Spleen (tissue), 11 donors: Measurements from ENCODE around the gene TGOLN2. TPM values are rescaled to one million over a fixed set of nuclear protein-coding genes. Genes with fewer than 3 reads are reported as not detected.

Experiments used
- DNase-seq: peaks from one replicate; pipeline ENCODE4 v3.0.0-alpha.2; 2020
- H3K27ac ChIP-seq, 8 donors: fragments of 200-600 bp; sonication (generic) in 7 of 8; 1 replicate in 4 of 8; 2 replicates in 4 of 8; pipeline versions ENCODE4 v1.5.0 to v1.8.0; 2016 to 2021; ENCODE audit warnings: inconsistent platforms in 4 of 8, mild to moderate bottlenecking in 4 of 8, moderate library complexity in 1 of 8
- H3K27me3 ChIP-seq, 7 donors: fragments of 200-600 bp; sonication (generic) in 6 of 7; replicated peaks in 1 of 7; 1 replicate in 4 of 7; 2 replicates in 3 of 7; pipeline versions ENCODE4 v1.5.0 to v1.8.0; 2016 to 2021; ENCODE audit warnings: inconsistent platforms in 3 of 7, mild to moderate bottlenecking in 1 of 7
- H3K36me3 ChIP-seq, 6 donors: fragments of 200-600 bp; sonication (generic) in 5 of 6; 1 replicate in 4 of 6; 2 replicates in 2 of 6; pipeline versions ENCODE4 v1.5.0 to v1.8.0; 2016 to 2021; ENCODE audit warnings: inconsistent platforms in 2 of 6
- H3K4me1 ChIP-seq, 6 donors: fragments of 200-600 bp; sonication (generic) in 5 of 6; 1 replicate in 3 of 6; 2 replicates in 3 of 6; pipeline versions ENCODE4 v1.5.0 to v1.8.0; 2016 to 2021; ENCODE audit warnings: inconsistent platforms in 3 of 6
- H3K4me3 ChIP-seq, 8 donors: fragments of 200-600 bp; sonication (generic) in 7 of 8; 1 replicate in 4 of 8; 2 replicates in 4 of 8; pipeline versions ENCODE4 v1.5.0 to v1.8.0; 2016 to 2021; ENCODE audit warnings: inconsistent platforms in 4 of 8, mild to moderate bottlenecking in 4 of 8, moderate library complexity in 2 of 8
- H3K9me3 ChIP-seq, 8 donors: fragments of 200-600 bp; sonication (generic) in 7 of 8; 1 replicate in 4 of 8; 2 replicates in 4 of 8; pipeline versions ENCODE4 v1.5.0 to v1.8.0; 2016 to 2021; ENCODE audit warnings: inconsistent platforms in 4 of 8
- POLR2A ChIP-seq, 3 donors: fragments of 450-650 bp; IDR thresholded peaks; one replicate each; pipeline ENCODE4 v1.5.1; 2017; ENCODE audit warnings: antibody characterized with exemption in 3 of 3, mild to moderate bottlenecking in 1 of 3
- POLR2AphosphoS5 ChIP-seq, 3 donors: sonication (generic); formaldehyde crosslinking; IDR thresholded peaks; one replicate each; pipeline ENCODE4 v1.5.1; 2017; ENCODE audit warnings: antibody characterized with exemption in 3 of 3
- WGBS, 5 donors: extraction: QIAGEN DNeasy Blood & Tissue Kit in 3 of 5; methylation state at CpG; one replicate each; pipeline versions ENCODE4 v1.1.5 to v1.1.7; 2013 to 2018; 5-methylcytosine and 5-hydroxymethylcytosine counted together
- intact Hi-C: fragments of 100-400 bp; cut with DNase I; formaldehyde crosslinking; loops from one replicate; pipeline ENCODE4 v1.15.0; 2023; ENCODE audit warnings: low total_unique reads
- polyA plus RNA-seq, 3 donors: library from polyadenylated mRNA; stranded (reverse); fragments of 200-250 nt; gene quantifications; one replicate each; pipeline ENCODE4 v1.2.1, GENCODE V29; 2013
- total RNA-seq, 7 donors: library from RNA; depleted of rRNA in 3 of 7; stranded (reverse); fragments of >200 nt in 3 of 7; fragmentation: NEBNext Ultra II Directional in 4 of 7; extraction: Animal tissue kit (Norgen Biotek cat#: 25700) in 4 of 7; gene quantifications; one replicate each; pipeline versions ENCODE4 v1.1.0 to v1.2.1, GENCODE V29; 2016 to 2021
- TF ChIP-seq, protein P1 (sequence below), 11 experiments: fragments of 200-600 bp in 7 of 11; fragments of 450-650 bp in 4 of 11; sonication (generic) in 4 of 11; IDR thresholded peaks in 8 of 11; conservative IDR thresholded peaks in 3 of 11; 1 replicate in 7 of 11; 2 replicates in 4 of 11; pipeline versions ENCODE4 v1.4.0 to v1.8.0; 2016 to 2021; ENCODE audit warnings: antibody characterized with exemption in 11 of 11, inconsistent platforms in 4 of 11, mild to moderate bottlenecking in 1 of 11
- donor health status: healthy with polysubstance abuse.
- donor health status: DM: no; HTN: no; CAD: no; lungs with moderate emphysema.
- donor health status: DM: no; HTN: no; CAD: no.
- donor health status: Bipolar disorder and iron deficiency.
- donor health status: healthy.
- donor health status: DM: no; HTN: no; CAD: no.
- donor health status: DM: yes; HTN: yes; CAD: no.

The TGOLN2 gene
- total and polyA plus RNA-seq, 10 donors = 14.8 to 199 (median 150) TPM

DNA sequence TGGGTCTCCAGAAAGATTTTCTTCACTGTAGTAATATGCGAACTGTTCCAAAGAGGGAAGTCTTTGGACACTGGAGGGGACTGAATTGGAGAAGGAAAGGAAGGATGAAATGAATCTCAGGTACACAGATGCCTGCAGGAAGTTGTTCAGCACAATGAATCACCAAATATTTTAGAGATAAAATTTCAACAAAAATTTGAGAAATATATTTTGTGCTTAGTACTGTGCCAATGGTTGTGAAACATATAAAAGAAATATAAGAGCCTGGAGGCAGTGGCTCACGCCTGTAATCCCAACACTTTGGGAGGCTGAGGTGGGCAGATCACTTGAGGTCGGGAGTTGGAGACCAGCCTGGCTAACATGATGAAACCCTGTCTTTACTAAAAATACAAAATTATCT, 29.9 kb upstream of the TGOLN2 start:
- TF ChIP-seq POLR2AphosphoS5 (IDR thresholded peaks at IDR 0.05) (no peak), POLR2A (IDR thresholded peaks at IDR 0.05) (no peak)
- TF ChIP-seq, protein P1, sequence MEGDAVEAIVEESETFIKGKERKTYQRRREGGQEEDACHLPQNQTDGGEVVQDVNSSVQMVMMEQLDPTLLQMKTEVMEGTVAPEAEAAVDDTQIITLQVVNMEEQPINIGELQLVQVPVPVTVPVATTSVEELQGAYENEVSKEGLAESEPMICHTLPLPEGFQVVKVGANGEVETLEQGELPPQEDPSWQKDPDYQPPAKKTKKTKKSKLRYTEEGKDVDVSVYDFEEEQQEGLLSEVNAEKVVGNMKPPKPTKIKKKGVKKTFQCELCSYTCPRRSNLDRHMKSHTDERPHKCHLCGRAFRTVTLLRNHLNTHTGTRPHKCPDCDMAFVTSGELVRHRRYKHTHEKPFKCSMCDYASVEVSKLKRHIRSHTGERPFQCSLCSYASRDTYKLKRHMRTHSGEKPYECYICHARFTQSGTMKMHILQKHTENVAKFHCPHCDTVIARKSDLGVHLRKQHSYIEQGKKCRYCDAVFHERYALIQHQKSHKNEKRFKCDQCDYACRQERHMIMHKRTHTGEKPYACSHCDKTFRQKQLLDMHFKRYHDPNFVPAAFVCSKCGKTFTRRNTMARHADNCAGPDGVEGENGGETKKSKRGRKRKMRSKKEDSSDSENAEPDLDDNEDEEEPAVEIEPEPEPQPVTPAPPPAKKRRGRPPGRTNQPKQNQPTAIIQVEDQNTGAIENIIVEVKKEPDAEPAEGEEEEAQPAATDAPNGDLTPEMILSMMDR (IDR thresholded peaks at IDR 0.05 in 8 of 11, conservative IDR thresholded peaks at IDR 0.05 in 3 of 11) = no peak
- peaks cover 11 to 58% (median 46%) of the 10 kb centered on the region in 6 donors for H3K4me1 ChIP-seq
- H3K36me3 ChIP-seq = peaks cover 3 to 73% (median 29%) of the 10 kb centered on the region in 6 donors
- H3K27me3 ChIP-seq = no peaks in the 10 kb centered on the region
- WGBS, 5 donors = 74 to 92% (median 86%) methylated on average over 3 of the region's 3 CpGs
- no peak for DNase-seq
- no peaks in the 10 kb centered on the region for H3K9me3 ChIP-seq
- intact Hi-C loops = no loop called here
- no peak overlapping the region for H3K4me3 ChIP-seq
- no peak overlapping the region for H3K27ac ChIP-seq

DNA sequence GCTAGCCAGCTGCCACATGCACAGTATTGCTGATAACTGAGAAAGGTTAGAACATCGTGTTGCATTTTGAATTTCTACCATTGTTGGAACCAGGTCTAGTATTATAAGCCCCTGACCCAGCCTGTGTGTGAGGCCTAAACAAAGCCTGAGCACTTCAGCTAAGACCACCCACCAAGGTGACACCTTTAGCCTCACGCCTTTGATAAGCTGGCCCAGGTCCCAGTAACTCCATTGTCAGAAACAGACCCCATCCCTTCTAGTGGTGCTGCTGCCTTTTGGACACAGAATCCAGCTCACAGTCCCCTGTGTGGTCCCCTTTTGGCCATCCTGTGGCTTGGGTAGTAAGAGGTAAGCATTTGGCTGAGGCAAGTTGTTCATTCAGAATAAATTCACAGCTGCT, 28.4 kb upstream of the TGOLN2 start:
- TF ChIP-seq POLR2AphosphoS5 (IDR thresholded peaks at IDR 0.05) (no peak), POLR2A (IDR thresholded peaks at IDR 0.05) (no peak)
- TF ChIP-seq, protein P1 (IDR thresholded peaks at IDR 0.05 in 8 of 11, conservative IDR thresholded peaks at IDR 0.05 in 3 of 11) = no peak
- intact Hi-C loops = no loop called here
- WGBS, 5 donors = 93 to 100% (median 96%) methylated on average over 2 of the region's 2 CpGs

DNA sequence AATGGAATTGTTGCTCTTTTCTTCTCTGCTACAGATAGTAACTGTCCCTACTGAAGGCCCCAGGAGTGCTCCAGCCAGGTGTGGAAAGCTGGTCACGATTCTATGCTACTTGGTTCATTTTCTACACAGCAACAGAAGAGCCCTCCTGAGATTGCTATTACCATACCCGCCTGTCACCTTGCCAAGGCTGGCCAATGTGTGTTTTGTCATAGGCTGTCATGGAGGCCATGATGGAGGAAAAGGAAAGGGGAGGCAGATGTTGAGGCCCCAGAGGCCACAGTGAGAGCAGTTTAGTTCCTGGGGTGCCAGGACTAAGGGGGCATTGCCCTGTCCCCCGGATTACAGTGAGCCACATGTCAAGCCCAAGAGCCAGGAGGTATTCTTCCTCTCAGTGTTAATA, 27.7 kb upstream of the TGOLN2 start:
- intact Hi-C loops = no loop called here
- WGBS, 5 donors = 79 to 89% (median 86%) methylated on average over 3 of the region's 3 CpGs
- no peak for DNase-seq
- Histone ChIP-seq H3K4me3 (peak overlapping the region in 7 of 8 donors; percentile 51 to 82 (median 68)), H3K36me3 (peaks cover 5 to 63% (median 24%) of the 10 kb centered on the region in 6 donors), H3K4me1 (peaks cover 11 to 73% (median 51%) of the 10 kb centered on the region in 6 donors), H3K27me3 (no peaks in the 10 kb centered on the region), H3K9me3 (no peaks in the 10 kb centered on the region), H3K27ac (peak overlapping the region in 3 of 8 donors; percentile 89 to 94 (median 91))
- no peak for TF ChIP-seq POLR2AphosphoS5 (IDR thresholded peaks at IDR 0.05)
- TF ChIP-seq, protein P1 (IDR thresholded peaks at IDR 0.05 in 8 of 11, conservative IDR thresholded peaks at IDR 0.05 in 3 of 11) = no peak
- no peak for TF ChIP-seq POLR2A (IDR thresholded peaks at IDR 0.05)

More for the DNA sequence above, 28.4 kb upstream of the TGOLN2 start:
- DNase-seq = no peak
- no peaks in the 10 kb centered on the region for H3K27me3 ChIP-seq
- H3K9me3 ChIP-seq = no peaks in the 10 kb centered on the region
- peaks cover 11 to 73% (median 51%) of the 10 kb centered on the region in 6 donors for H3K4me1 ChIP-seq
- H3K27ac ChIP-seq = no peak overlapping the region
- no peak overlapping the region for H3K4me3 ChIP-seq
- H3K36me3 ChIP-seq = peaks cover 3 to 63% (median 18%) of the 10 kb centered on the region in 6 donors

DNA sequence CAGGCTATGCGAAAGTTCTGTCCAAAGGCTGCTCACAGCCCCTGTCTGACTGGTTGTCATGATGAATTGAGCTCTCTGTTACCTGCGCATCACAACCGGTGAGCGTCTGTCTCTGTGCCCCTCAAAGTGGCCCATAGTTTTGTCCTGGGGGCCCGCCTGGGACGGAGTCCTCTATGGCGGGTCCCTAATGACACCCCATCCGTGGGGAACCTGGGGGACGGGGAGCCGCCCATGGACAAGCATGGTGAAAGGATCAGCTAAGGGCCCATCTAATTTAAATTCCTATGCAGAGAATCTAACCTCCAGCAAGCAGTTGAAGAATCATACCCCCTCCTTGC, 27.3 kb upstream of the TGOLN2 start:
- 15 to 25% (median 21%) methylated on average over 7 to 10 of the region's 10 CpGs for WGBS, 5 donors

More for the DNA sequence above, 27.3 kb upstream of the TGOLN2 start:
- Histone ChIP-seq H3K27ac (peak overlapping the region; percentile 62 to 94 (median 88)), H3K4me3 (peak overlapping the region; percentile 51 to 82 (median 64)), H3K27me3 (no peaks in the 10 kb centered on the region), H3K36me3 (peaks cover 5 to 63% (median 27%) of the 10 kb centered on the region in 6 donors), H3K9me3 (no peaks in the 10 kb centered on the region), H3K4me1 (peaks cover 11 to 73% (median 51%) of the 10 kb centered on the region in 6 donors)
- peak; percentile 85 for DNase-seq
- intact Hi-C loops = no loop called here
- TF ChIP-seq POLR2AphosphoS5 (IDR thresholded peaks at IDR 0.05) (no peak), POLR2A (IDR thresholded peaks at IDR 0.05) (no peak)
- TF ChIP-seq, protein P1 (IDR thresholded peaks at IDR 0.05 in 8 of 11, conservative IDR thresholded peaks at IDR 0.05 in 3 of 11) = no peak
